Duodenal mucosa (tissue), 2 donors: ENCODE measurements around the gene CTNNA1.

Experiments used
- H3K27ac ChIP-seq: one replicate; pipeline ENCODE4 v1.7.0; 2013; ENCODE audit warnings: low read depth, low read length
- H3K27me3 ChIP-seq, 2 donors: one replicate each; pipeline ENCODE4 v1.7.0; 2013; ENCODE audit warnings: low read length in 2 of 2, control low read depth in 1 of 2; ENCODE audit not compliant: insufficient read depth in 2 of 2, control insufficient read depth in 1 of 2
- H3K36me3 ChIP-seq, 2 donors: one replicate each; pipeline ENCODE4 v1.7.0; 2013; ENCODE audit warnings: low read length in 2 of 2, control low read depth in 1 of 2; ENCODE audit not compliant: insufficient read depth in 2 of 2, control insufficient read depth in 1 of 2
- H3K4me1 ChIP-seq, 2 donors: one replicate each; pipeline ENCODE4 v1.7.0; 2013; ENCODE audit warnings: low read length in 2 of 2, control low read depth in 1 of 2; ENCODE audit not compliant: insufficient read depth in 2 of 2, control insufficient read depth in 1 of 2
- H3K4me3 ChIP-seq, 2 donors: one replicate each; pipeline ENCODE4 v1.7.0; 2013; ENCODE audit warnings: low read length in 2 of 2, low read depth in 1 of 2
- H3K9ac ChIP-seq, 2 donors: one replicate each; pipeline ENCODE4 v1.7.0; 2013; ENCODE audit warnings: low read length in 2 of 2, low read depth in 1 of 2
- H3K9me3 ChIP-seq, 2 donors: one replicate each; pipeline ENCODE4 v1.7.0; 2013; ENCODE audit warnings: low read length in 2 of 2, control low read depth in 1 of 2; ENCODE audit not compliant: control insufficient read depth in 1 of 2

Gene CTNNA1

DNA sequence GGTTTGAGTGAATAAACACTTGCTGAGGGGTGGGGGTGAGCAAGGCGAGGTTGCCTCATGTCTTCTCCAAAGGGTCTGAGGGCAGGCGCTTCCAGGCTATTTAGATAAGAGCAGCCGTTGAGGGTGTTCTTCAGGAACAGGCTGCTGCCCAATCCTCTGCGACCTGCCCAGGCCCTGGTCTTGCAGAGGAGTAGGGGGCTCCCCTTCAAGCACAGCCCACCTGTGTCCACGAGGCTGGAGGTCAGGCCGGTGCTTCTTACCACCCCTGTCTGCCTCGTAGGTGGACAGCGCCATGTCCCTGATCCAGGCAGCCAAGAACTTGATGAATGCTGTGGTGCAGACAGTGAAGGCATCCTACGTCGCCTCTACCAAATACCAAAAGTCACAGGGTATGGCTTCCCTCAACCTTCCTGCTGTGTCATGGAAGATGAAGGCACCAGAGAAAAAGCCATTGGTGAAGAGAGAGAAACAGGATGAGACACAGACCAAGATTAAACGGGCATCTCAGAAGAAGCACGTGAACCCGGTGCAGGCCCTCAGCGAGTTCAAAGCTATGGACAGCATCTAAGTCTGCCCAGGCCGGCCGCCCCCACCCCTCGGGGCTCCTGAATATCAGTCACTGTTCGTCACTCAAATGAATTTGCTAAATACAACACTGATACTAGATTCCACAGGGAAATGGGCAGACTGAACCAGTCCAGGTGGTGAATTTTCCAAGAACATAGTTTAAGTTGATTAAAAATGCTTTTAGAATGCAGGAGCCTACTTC is 180.5 kb downstream of the CTNNA1 start:
- no peak overlapping the region for H3K9ac ChIP-seq
- no peaks in the 10 kb centered on the region for H3K9me3 ChIP-seq
- H3K36me3 ChIP-seq = peaks cover 51 to 76% of the 10 kb centered on the region in 2 donors
- H3K27ac ChIP-seq = no peak overlapping the region
- no peaks in the 10 kb centered on the region for H3K27me3 ChIP-seq
- H3K4me3 ChIP-seq = no peak overlapping the region
- H3K4me1 ChIP-seq = peaks cover 5 to 10% of the 10 kb centered on the region in 2 donors

DNA sequence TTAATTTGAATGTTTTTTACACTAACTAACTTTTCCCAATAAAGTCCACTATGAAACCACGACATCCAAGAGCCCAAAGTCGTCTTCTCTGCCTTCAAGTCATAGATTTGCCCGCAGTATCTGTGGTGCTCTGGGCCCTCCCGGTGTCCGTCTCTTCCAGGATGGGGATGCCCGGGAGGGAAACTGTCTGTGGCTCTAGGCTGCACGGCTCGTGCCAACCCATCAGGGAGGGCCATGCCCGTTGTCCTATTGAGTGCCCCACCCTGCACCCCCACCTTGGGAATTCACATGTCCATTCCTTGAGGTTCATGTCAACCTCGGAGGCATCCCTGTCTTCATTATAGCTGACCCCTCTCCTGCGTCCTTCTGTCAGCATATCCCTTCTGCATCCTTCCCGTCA is 181.7 kb downstream of the CTNNA1 start:
- H3K9me3 ChIP-seq = no peaks in the 10 kb centered on the region
- no peak overlapping the region for H3K4me3 ChIP-seq
- H3K4me1 ChIP-seq = peaks cover 5 to 12% of the 10 kb centered on the region in 2 donors
- no peak overlapping the region for H3K9ac ChIP-seq
- H3K36me3 ChIP-seq = peaks cover 42 to 66% of the 10 kb centered on the region in 2 donors
- no peak overlapping the region for H3K27ac ChIP-seq
- H3K27me3 ChIP-seq = no peaks in the 10 kb centered on the region

GRCh38 chr5:138935466-138935865 is 182.2 kb downstream of the CTNNA1 start:
- no peaks in the 10 kb centered on the region for H3K9me3 ChIP-seq
- H3K36me3 ChIP-seq = peaks cover 40 to 61% of the 10 kb centered on the region in 2 donors
- no peak overlapping the region for H3K9ac ChIP-seq
- peaks cover 5 to 12% of the 10 kb centered on the region in 2 donors for H3K4me1 ChIP-seq
- H3K4me3 ChIP-seq = no peak overlapping the region
- H3K27me3 ChIP-seq = no peaks in the 10 kb centered on the region
- no peak overlapping the region for H3K27ac ChIP-seq

- peaks cover 34 to 52% of the 10 kb centered on the region in 2 donors for H3K36me3 ChIP-seq
- no peaks in the 10 kb centered on the region for H3K9me3 ChIP-seq
- H3K27me3 ChIP-seq = no peaks in the 10 kb centered on the region
- no peak overlapping the region for H3K4me3 ChIP-seq
- peaks cover 5 to 12% of the 10 kb centered on the region in 2 donors for H3K4me1 ChIP-seq
- H3K27ac ChIP-seq = no peak overlapping the region
- H3K9ac ChIP-seq = no peak overlapping the region
Measured at GRCh38 chr5:138936225-138936967, 183.2 kb downstream of the CTNNA1 start.

DNA sequence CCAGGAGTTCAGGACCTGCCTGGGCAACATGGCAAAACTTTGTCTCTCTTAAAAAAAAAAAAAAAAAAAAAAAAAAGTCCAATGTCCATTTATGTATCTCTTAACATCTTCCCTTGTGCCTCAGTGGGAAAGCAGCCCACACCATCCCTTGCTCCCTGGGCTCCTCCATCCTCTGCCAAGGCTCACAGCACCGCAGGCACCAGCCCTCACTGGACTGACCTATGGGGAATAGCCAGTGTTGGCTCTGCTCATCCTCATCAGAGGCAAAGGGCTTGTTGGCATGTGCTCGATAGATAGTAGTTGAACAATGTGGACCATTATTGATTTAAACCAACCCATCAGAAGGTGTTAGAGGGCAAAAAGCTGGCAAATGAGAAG is 183.7 kb downstream of the CTNNA1 start:
- Histone ChIP-seq H3K9me3 (no peaks in the 10 kb centered on the region), H3K4me1 (peaks cover 5 to 12% of the 10 kb centered on the region in 2 donors), H3K27me3 (no peaks in the 10 kb centered on the region), H3K9ac (no peak overlapping the region), H3K36me3 (peaks cover 28 to 46% of the 10 kb centered on the region in 2 donors), H3K27ac (no peak overlapping the region), H3K4me3 (no peak overlapping the region)

- Histone ChIP-seq H3K27ac (no peak overlapping the region), H3K4me1 (peaks cover 5 to 12% of the 10 kb centered on the region in 2 donors), H3K27me3 (no peaks in the 10 kb centered on the region), H3K9ac (no peak overlapping the region), H3K9me3 (no peaks in the 10 kb centered on the region), H3K36me3 (peaks cover 21 to 39% of the 10 kb centered on the region in 2 donors), H3K4me3 (peak overlapping the region; percentile 16 to 18)
Measured at GRCh38 chr5:138937392-138938387, 184.5 kb downstream of the CTNNA1 start.

- no peaks in the 10 kb centered on the region for H3K9me3 ChIP-seq
- H3K36me3 ChIP-seq = peaks cover 14 to 31% of the 10 kb centered on the region in 2 donors
- H3K4me3 ChIP-seq = peak overlapping the region; percentile 16 to 18
- peaks cover 5 to 12% of the 10 kb centered on the region in 2 donors for H3K4me1 ChIP-seq
- H3K9ac ChIP-seq = no peak overlapping the region
- H3K27ac ChIP-seq = no peak overlapping the region
- H3K27me3 ChIP-seq = no peaks in the 10 kb centered on the region
Measured at GRCh38 chr5:138938526-138938925, 185.3 kb downstream of the CTNNA1 start.

DNA sequence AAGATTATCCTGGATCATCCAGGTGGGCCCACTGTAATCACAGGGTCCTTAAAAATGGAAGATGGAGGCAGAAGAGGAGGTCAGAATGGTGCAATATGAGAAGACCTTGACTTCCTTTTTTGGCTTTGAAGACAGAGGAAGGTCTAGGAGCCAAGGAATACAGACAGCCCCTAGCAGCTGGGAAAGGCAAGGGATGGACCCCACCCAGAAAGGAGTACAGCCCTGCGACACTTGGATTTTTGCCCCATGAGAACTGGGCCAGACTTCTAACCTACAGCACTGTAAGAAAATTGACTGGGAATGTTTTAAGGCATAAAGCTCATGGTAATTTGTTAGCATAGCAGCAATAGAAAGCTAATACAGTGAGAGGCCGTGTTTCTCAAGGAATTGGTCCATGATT is 188.8 kb downstream of the CTNNA1 start:
- Histone ChIP-seq H3K9me3 (no peaks in the 10 kb centered on the region), H3K4me3 (no peak overlapping the region), H3K27ac (no peak overlapping the region), H3K36me3 (peaks cover 4 to 16% of the 10 kb centered on the region in 2 donors), H3K4me1 (peaks cover 5 to 12% of the 10 kb centered on the region in 2 donors), H3K9ac (no peak overlapping the region), H3K27me3 (no peaks in the 10 kb centered on the region)

GRCh38 chr5:138942861-138943260 is 189.6 kb downstream of the CTNNA1 start:
- Histone ChIP-seq H3K27ac (no peak overlapping the region), H3K4me3 (no peak overlapping the region), H3K9me3 (no peaks in the 10 kb centered on the region), H3K36me3 (peaks cover 8 to 24% of the 10 kb centered on the region in 2 donors), H3K4me1 (peaks cover 5 to 11% of the 10 kb centered on the region in 2 donors), H3K27me3 (no peaks in the 10 kb centered on the region), H3K9ac (no peak overlapping the region)
